PC-3 (cell line): Measurements from ENCODE around the gene MYH10. TPM values are rescaled to one million over a fixed set of nuclear protein-coding genes. Genes with fewer than 3 reads are reported as not detected.

Source experiments
- ATAC-seq: fragments of 200-7000 bp; cut with Tn5 transposase; 2 replicates; pipeline ENCODE4 v1.9.1; 2020; ENCODE audit warnings: mild to moderate bottlenecking, moderate library complexity
- BruUV-seq: library from RNA; stranded (reverse); fragments of 400-500 nt; replicated peaks from 2 replicates; lab custom pipeline; 2021; lab: Mats Ljungman, UMichigan
- CTCF ChIA-PET: fragments of 300-600 bp; sonication (Branson Sonifier 250); formaldehyde crosslinking; loops from one replicate; lab custom pipeline; 2022; ENCODE audit warnings: antibody characterized with exemption; lab: Charles Lee
- POLR2A ChIA-PET: fragments of 300-600 bp; sonication (Branson Sonifier 250); formaldehyde crosslinking; loops from one replicate; lab custom pipeline; 2022; ENCODE audit warnings: antibody characterized with exemption; ENCODE audit not compliant: unreplicated experiment; lab: Charles Lee
- DNase-seq: peaks from one replicate; pipeline ENCODE4 v3.0.0-alpha.2; 2015
- H2AFZ ChIP-seq: fragments of 300-600 bp; sonication (generic); 2 replicates; pipeline ENCODE4 v1.6.0; 2016; ENCODE audit warnings: antibody characterized with exemption, low read length
- H3F3A ChIP-seq: fragments of 300-600 bp; sonication (generic); one replicate; pipeline ENCODE4 v1.6.0; 2017; ENCODE audit warnings: antibody characterized with exemption, low read length, control low read depth, mild to moderate bottlenecking; ENCODE audit not compliant: unreplicated experiment
- H3K27ac ChIP-seq: fragments of 300-600 bp; sonication (generic); 2 replicates; pipeline ENCODE4 v1.5.1; 2016; ENCODE audit warnings: mild to moderate bottlenecking, low read length
- H3K27me3 ChIP-seq: fragments of 300-600 bp; sonication (generic); 2 replicates; pipeline ENCODE4 v1.6.1; 2016; ENCODE audit warnings: low read length, mixed read lengths
- H3K36me3 ChIP-seq: fragments of 300-600 bp; sonication (generic); 2 replicates; pipeline ENCODE4 v1.6.1; 2016; ENCODE audit warnings: low read depth, mixed run types, low read length, mixed read lengths
- H3K4me1 ChIP-seq: fragments of 300-600 bp; sonication (generic); 2 replicates; pipeline ENCODE4 v1.5.1; 2016; ENCODE audit warnings: low read length; ENCODE audit not compliant: insufficient read depth
- H3K4me2 ChIP-seq: fragments of 300-600 bp; sonication (generic); 2 replicates; pipeline ENCODE4 v1.6.0; 2016; ENCODE audit warnings: low read length
- H3K4me3 ChIP-seq: fragments of 300-600 bp; sonication (generic); 2 replicates; pipeline ENCODE4 v1.5.1; 2016; ENCODE audit warnings: mild to moderate bottlenecking, low read length, mixed read lengths
- H3K79me2 ChIP-seq: fragments of 300-600 bp; sonication (generic); 2 replicates; pipeline ENCODE4 v1.6.1; 2017; ENCODE audit warnings: low read length, mixed read lengths
- H3K9ac ChIP-seq: fragments of 300-600 bp; sonication (generic); 2 replicates; pipeline ENCODE4 v1.6.0; 2016; ENCODE audit warnings: mild to moderate bottlenecking, low read length
- H3K9me2 ChIP-seq: fragments of 300-600 bp; sonication (generic); replicated peaks from 2 replicates; pipeline ENCODE4 v1.6.1; 2016; ENCODE audit warnings: mixed run types, low read length, mixed read lengths
- H3K9me3 ChIP-seq: fragments of 300-600 bp; sonication (generic); 2 replicates; pipeline ENCODE4 v1.6.1; 2016; ENCODE audit warnings: low read length, mixed read lengths
- H4K20me1 ChIP-seq: fragments of 300-600 bp; sonication (generic); 2 replicates; pipeline ENCODE4 v1.6.1; 2016; ENCODE audit warnings: low read length, mixed read lengths
- CTCF ChIP-seq: fragments of 300-600 bp; sonication (generic); conservative IDR thresholded peaks from 2 replicates; pipeline ENCODE4 v1.5.1; 2017; ENCODE audit warnings: antibody characterized with exemption, low read depth, mild to moderate bottlenecking, low read length
- EZH2 ChIP-seq: fragments of 300-600 bp; sonication (generic); IDR thresholded peaks from one replicate; pipeline ENCODE4 v1.6.1; 2017; ENCODE audit warnings: antibody characterized with exemption, mild to moderate bottlenecking, low read length; ENCODE audit not compliant: unreplicated experiment
- EZH2phosphoT487 ChIP-seq: fragments of 300-600 bp; sonication (generic); IDR thresholded peaks from 2 replicates; pipeline ENCODE4 v1.6.1; 2018; ENCODE audit warnings: mild to moderate bottlenecking, antibody characterized with exemption, low read length, borderline replicate concordance
- intact Hi-C: fragments of 100-400 bp; cut with micrococcal nuclease; formaldehyde crosslinking; loops from 2 replicates; pipeline ENCODE4 v1.9.0; 2023
- total RNA-seq: library from RNA; depleted of rRNA; stranded (reverse); fragments of >200 nt; gene quantifications from 2 replicates; pipeline ENCODE4 v1.2.3, GENCODE V29; 2014

Gene MYH10
- total RNA-seq, 1 experiment from 2014 or later: 44.6 TPM

- DNase-seq: no peak
- H3K4me3 ChIP-seq: no peak overlapping the region
- H3K27ac ChIP-seq: no peak overlapping the region
- no peaks in the 10 kb centered on the region for H3K27me3 ChIP-seq
- no peak overlapping the region for H2AFZ ChIP-seq
- no peak overlapping the region for H3K4me2 ChIP-seq
- no peaks in the 10 kb centered on the region for H3K36me3 ChIP-seq
- no peaks in the 10 kb centered on the region for H3F3A ChIP-seq
- TF ChIP-seq CTCF (0 out of 2 replicates have a peak, but pooled peaks have one; percentile 32), EZH2phosphoT487 (no peak)
- no peak for ATAC-seq
- H4K20me1 ChIP-seq: no peaks in the 10 kb centered on the region
- POLR2A ChIA-PET: no interaction called here
- no peaks in the 10 kb centered on the region for H3K9me3 ChIP-seq
- CTCF ChIA-PET: no interaction called here
- no peaks in the 10 kb centered on the region for H3K4me1 ChIP-seq
- H3K79me2 ChIP-seq: no peaks in the 10 kb centered on the region
- H3K9ac ChIP-seq: no peak overlapping the region
- BruUV-seq: no TSS peak
- intact Hi-C loops: loop anchor here (10.0 kb wide), 1 partner anchor 60 kb away; the partner anchor contains the start of gene MYH10
- H3K9me2 ChIP-seq: no peaks in the 10 kb centered on the region
Measured at GRCh38 chr17:8574687-8575086, 55.8 kb downstream of the MYH10 start.

GRCh38 chr17:8572764-8573163 lies 57.8 kb downstream of the MYH10 start:
- no peaks in the 10 kb centered on the region for H3K9me3 ChIP-seq
- no peaks in the 10 kb centered on the region for H3K36me3 ChIP-seq
- H3F3A ChIP-seq: no peaks in the 10 kb centered on the region
- H3K4me3 ChIP-seq: no peak overlapping the region
- ChIA-PET CTCF (interaction anchor here (0.7 kb wide), 1 partner anchor 128 kb away, joined by 4 read pairs; no protein-coding TSS in a partner anchor), POLR2A (no interaction called here)
- H3K27ac ChIP-seq: no peak overlapping the region
- H3K4me1 ChIP-seq: no peaks in the 10 kb centered on the region
- intact Hi-C loops: loop anchor here (1.0 to 10.0 kb wide), 2 partner anchors 62 to 173 kb away; partner anchors contain the start of gene MYH10
- no peaks in the 10 kb centered on the region for H3K79me2 ChIP-seq
- H2AFZ ChIP-seq: no peak overlapping the region
- no peak overlapping the region for H3K9ac ChIP-seq
- TF ChIP-seq EZH2phosphoT487: no peak
- no peak for TF ChIP-seq EZH2
- TF ChIP-seq CTCF: peak; percentile 48
- H3K27me3 ChIP-seq: no peaks in the 10 kb centered on the region
- no peaks in the 10 kb centered on the region for H4K20me1 ChIP-seq
- no peak for DNase-seq
- no peak overlapping the region for H3K4me2 ChIP-seq
- no peak for ATAC-seq
- no peaks in the 10 kb centered on the region for H3K9me2 ChIP-seq
- no TSS peak for BruUV-seq

GRCh38 chr17:8563981-8564602 lies 66.4 kb downstream of the MYH10 start:
- H3K27ac ChIP-seq: no peak overlapping the region
- H3K4me2 ChIP-seq: no peak overlapping the region
- intact Hi-C loops: no loop called here

More at GRCh38 chr17:8563981-8564602, 66.4 kb downstream of the MYH10 start:
- Histone ChIP-seq H3K4me3 (no peak overlapping the region), H3K9ac (no peak overlapping the region), H3F3A (no peaks in the 10 kb centered on the region), H3K9me3 (no peaks in the 10 kb centered on the region), H3K27me3 (no peaks in the 10 kb centered on the region), H2AFZ (no peak overlapping the region), H3K36me3 (no peaks in the 10 kb centered on the region), H3K4me1 (no peaks in the 10 kb centered on the region), H3K9me2 (no peaks in the 10 kb centered on the region), H4K20me1 (no peaks in the 10 kb centered on the region), H3K79me2 (no peaks in the 10 kb centered on the region)
- BruUV-seq: no TSS peak
- TF ChIP-seq EZH2 (no peak), EZH2phosphoT487 (no peak), CTCF (no peak)
- DNase-seq (no peak), ATAC-seq (no peak)
- ChIA-PET POLR2A (no interaction called here), CTCF (no interaction called here)
